GM19099 (cell line): Measurements from ENCODE around the gene DISC1.

ENCODE experiments used
- POLR2A ChIP-seq: IDR thresholded peaks from 3 replicates; pipeline ENCODE4 v1.6.1; 2011; ENCODE audit warnings: low read depth; ENCODE audit not compliant: insufficient read length; ENCODE audit errors: extremely low read depth

The DISC1 gene

GRCh38 chr1:231665101-231665500 lies 38.5 kb downstream of the DISC1 start:
- no peak for TF ChIP-seq POLR2A

- no peak for TF ChIP-seq POLR2A
Measured at GRCh38 chr1:231665726-231666125, 39.1 kb downstream of the DISC1 start.

GRCh38 chr1:231666220-231666936 lies 39.8 kb downstream of the DISC1 start:
- no peak for TF ChIP-seq POLR2A

GRCh38 chr1:231666937-231667608 lies 40.5 kb downstream of the DISC1 start:
- no peak for TF ChIP-seq POLR2A

GRCh38 chr1:231667896-231668506 lies 41.4 kb downstream of the DISC1 start:
- no peak for TF ChIP-seq POLR2A

GRCh38 chr1:231668826-231669225 lies 42.2 kb downstream of the DISC1 start:
- no peak for TF ChIP-seq POLR2A

GRCh38 chr1:231670755-231671154 lies 44.2 kb downstream of the DISC1 start:
- no peak for TF ChIP-seq POLR2A

GRCh38 chr1:231674575-231674974 lies 48.0 kb downstream of the DISC1 start:
- no peak for TF ChIP-seq POLR2A

GRCh38 chr1:231676487-231676886 lies 49.9 kb downstream of the DISC1 start:
- no peak for TF ChIP-seq POLR2A

- TF ChIP-seq POLR2A: no peak
Measured at GRCh38 chr1:231677442-231677841, 50.9 kb downstream of the DISC1 start.

GRCh38 chr1:231678011-231678432 lies 51.4 kb downstream of the DISC1 start:
- no peak for TF ChIP-seq POLR2A

- TF ChIP-seq POLR2A: no peak
Measured at GRCh38 chr1:231679109-231679508, 52.5 kb downstream of the DISC1 start.

GRCh38 chr1:231681006-231681405 lies 54.4 kb downstream of the DISC1 start:
- TF ChIP-seq POLR2A: no peak

- TF ChIP-seq POLR2A: no peak
Measured at GRCh38 chr1:231682779-231683178, 56.2 kb downstream of the DISC1 start.

GRCh38 chr1:231683439-231684165 lies 57.0 kb downstream of the DISC1 start:
- no peak for TF ChIP-seq POLR2A

- no peak for TF ChIP-seq POLR2A
Measured at GRCh38 chr1:231684356-231685244, 58.0 kb downstream of the DISC1 start.
